Stimulated activated CD4-positive, alpha-beta T cell treated with anti-CD3 and anti-CD28 coated beads, Interleukin-4, amount 100 ng/mL, for 24 hours (primary cell): Measurements from ENCODE around the gene CPD.
"Not testable (repeated sequence)": the region's sequence is repeated elsewhere in the genome, so short reads cannot be mapped to it uniquely, and the experiment has no call there.

ENCODE experiments used
- DNase-seq: peaks from one replicate; pipeline ENCODE4 v3.0.0-alpha.2; 2020

Gene CPD

DNA sequence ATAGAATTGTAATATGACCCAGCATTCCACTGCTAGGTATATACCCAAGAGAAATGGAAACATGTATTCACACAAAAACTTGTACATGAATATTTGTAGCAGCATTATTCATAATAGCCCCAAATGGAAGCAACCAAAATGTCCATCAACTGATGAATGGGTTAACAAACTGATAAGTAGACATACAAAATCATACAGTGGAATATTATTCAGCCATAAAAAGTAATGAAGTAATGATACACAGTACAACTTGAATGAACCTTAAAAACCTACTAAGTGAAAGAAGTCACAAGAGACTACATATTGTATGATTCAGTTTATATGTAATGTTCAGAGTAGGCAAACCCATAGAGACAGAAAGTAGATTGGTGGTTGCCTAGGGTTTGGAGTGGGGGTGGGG lies 58.0 kb downstream of the CPD start:
- DNase-seq = no peak

DNA sequence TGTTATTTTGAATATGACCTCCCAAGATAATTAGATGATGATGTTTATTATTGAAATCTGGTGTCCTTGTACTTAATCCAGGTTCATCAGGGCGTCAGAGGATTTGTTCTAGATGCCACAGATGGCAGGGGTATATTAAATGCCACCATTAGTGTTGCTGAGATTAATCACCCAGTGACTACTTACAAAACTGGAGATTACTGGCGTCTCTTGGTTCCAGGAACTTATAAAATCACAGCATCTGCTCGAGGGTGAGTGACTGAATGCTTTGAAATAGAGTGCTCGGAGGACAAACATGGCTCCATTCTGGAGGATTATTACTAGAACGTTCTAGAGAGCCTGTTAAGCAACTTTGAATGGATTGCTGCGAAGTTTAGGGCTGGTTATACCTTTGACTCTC lies 65.0 kb downstream of the CPD start:
- DNase-seq = no peak

DNA sequence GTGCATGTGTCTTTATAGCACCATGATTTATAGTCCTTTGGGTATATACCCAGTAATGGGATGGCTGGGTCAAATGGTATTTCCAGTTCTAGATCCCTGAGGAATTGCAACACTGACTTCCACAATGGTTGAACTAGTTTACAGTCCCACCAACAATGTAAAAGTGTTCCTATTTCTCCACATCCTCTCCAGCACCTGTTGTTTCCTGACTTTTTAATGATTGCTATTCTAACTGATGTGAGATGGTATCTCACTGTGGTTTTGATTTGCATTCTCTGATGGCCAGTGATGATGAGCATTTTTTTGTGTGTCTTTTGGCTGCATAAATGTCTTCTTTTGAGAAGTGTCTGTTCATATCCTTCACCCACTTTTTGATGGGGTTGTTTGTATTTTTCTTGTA lies 67.9 kb downstream of the CPD start:
- not testable (repeated sequence) for DNase-seq

DNA sequence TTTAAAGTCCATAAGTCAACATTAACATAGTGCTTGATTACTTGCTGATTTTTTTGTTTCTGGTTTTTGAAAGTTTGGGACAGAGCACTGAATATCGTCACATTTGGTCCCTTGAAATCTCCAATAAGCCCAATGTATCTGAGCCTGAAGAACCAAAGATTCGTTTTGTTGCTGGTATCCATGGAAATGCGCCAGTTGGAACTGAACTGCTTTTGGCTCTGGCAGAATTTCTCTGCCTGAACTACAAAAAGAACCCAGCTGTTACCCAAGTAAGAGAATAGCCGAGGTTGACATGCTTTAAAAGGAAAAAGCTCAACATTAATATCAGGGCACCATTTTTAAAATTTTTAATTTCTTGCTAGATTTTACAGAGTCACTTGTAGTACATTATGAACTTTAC lies 70.8 kb downstream of the CPD start:
- DNase-seq = no peak

DNA sequence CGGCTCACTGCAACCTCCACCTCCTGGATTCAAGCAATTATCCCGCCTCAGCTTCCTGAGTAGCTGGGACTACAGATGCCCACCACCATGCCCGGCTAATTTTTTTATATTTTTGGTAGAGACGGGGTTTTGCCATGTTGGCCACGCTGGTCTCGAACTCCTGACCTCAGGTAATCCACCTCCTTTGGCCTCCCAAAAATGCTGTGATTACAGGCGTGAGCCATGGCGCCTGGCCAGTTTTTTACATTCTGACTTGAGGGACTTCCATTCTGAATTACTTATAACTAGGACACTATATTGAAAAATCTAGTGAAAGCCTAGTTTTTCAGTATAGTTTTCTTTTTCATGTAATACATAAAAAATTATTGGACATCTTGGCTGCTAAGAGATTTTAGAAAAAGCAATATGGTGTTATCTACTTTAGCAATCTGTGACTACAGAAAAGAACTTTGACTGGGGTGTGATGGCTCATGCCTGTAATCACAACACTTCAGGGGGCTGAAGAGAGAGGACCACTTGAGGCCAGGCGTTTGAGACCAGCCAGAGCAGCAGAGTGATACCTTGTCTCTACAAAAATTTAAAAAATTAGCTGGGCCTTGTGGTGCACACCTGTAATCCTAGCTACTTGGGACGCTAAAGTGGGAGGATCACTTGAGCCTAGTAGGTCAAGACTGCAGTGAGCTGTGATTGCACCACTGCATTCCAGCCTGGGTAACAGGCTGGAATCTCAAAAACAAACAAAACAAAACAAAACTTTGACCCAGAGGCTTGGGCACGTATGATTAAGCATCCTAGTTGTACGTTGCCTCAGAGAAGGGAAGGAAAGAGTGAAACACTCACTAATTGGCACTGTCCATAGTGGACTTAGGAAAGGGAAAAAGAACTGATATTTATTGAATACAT lies 71.6 kb downstream of the CPD start:
- DNase-seq = no peak

DNA sequence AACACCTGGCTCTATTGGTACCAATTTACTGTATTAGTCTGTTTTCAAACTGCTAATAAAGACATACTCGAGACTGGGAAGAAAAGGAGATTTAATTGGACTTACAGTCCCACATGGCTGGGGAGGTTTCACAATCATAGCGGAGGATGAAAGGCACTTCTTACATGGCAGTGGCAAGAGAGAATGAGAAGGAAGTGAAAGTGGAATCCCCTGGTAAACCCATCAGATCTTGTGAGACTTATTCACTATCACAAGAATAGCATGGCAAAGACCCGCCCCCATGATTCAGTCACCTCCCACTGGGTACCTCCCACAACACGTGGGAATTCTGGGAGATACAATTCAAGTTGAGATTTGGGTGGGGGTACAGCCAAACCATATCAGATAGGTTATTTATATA lies 75.9 kb downstream of the CPD start:
- no peak for DNase-seq

DNA sequence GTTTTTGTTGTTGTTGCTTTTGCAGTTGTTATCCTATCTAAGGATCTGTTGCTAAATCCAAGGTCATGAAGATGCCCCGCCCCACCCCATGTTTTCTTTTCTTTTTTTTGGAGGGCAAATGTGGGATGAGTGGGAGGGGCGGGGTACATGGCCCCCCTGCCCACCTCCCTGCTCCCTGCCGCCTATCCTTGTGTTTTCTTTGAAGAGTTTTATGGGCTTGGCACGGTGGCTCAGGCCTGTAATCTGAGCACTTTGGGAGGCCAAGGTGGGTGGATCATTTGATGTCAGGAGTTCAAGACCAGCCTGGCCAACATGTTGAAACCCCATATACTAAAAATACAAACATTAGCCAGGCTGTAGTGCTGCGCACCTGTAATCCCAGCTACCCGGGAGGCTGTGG lies 79.6 kb downstream of the CPD start:
- no peak for DNase-seq

DNA sequence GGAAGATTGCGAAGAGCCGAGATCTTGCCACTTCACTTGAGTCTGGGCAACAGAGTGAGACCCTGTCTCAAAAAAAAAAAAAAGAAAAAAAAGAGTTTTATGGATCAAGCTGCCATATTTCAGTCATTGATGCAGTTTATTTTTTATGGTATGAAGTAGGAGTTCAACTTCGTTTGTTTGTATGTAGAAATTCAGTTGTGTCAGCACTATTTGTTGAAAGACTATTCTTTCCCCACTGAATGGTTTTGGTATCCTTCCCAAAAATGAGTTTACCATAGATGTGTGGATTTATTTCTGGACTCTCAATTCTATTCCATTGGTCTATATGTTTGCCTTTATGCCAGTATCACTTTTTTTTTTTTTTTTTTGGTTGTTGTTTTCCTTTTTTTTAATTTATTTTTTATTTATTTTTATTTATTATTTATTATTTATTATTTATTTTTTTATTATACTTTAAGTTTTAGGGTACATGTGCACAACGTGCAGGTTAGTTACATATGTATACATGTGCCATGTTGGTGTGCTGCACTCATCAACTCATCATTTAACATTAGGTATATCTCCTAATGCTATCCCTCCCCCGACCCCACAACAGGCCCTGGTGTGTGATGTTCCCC lies 80.2 kb downstream of the CPD start:
- not testable (repeated sequence) for DNase-seq

DNA sequence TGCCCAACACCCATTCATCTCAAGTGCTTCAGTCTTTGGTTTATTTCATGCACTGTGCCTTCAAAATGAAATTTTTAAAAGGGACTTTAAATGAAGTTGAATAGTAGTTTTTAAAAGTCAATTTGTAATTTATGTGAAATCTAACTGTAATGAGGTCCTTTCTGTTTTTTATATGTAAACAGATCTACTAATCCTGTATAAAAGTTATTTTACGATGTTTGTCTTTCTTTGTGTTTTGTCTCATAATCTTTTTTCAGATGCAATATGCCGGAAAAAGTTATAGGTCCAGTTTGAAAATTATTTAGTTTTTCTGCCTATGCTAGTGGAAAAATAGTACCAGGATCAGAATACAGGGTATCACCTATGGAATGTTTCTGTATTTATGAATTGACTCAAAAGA lies 89.7 kb downstream of the CPD start:
- DNase-seq = no peak

DNA sequence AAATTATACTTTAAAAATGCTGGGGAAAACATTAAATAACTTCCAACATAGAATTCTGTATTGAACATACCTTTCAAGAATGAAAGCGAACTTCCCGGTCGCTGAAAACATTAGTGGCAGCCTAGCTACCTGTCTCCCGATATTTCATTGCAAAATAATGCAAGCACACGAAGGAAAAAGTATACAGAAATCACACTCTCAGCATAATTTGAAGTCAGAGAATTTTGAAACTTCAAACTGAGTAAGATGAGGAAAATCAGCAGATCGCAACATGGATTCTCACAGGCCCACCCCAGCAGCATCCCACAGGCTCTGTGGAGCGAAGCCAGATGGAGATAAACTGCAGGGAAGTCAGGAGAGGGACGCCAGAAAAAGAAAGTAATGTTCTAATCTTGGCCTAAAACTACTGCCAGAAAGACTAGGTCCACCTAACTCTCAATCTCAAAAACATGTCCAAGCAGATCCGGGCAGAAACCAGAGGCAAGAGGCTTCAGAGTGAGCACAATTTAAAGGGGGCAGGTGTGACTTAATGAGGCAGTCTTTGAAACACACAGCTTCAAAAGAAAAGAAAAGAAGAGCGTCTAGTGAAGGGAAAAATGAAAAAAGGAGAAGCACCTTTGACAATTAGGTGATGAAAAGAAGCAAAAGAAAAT lies 93.6 kb downstream of the CPD start:
- DNase-seq = no peak

DNA sequence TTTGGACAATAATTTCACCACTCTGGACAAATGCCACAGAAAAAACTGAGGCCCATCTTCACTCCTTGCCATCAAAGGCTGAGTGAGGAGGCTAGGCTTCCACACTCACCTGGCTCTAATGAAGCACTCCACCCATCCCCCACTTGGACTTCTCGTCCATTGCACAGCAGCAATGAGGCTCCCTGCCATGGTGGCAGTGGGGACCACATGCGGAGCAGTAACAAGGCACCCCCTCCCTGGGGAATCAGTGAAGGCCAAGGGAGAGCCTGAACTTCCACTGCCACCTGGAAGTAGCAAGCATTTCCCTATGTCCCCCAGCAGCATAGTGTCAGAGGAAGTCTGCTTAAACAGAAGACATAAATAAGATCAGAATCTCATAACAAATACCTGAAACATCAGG lies 96.5 kb downstream of the CPD start:
- no peak for DNase-seq

DNA sequence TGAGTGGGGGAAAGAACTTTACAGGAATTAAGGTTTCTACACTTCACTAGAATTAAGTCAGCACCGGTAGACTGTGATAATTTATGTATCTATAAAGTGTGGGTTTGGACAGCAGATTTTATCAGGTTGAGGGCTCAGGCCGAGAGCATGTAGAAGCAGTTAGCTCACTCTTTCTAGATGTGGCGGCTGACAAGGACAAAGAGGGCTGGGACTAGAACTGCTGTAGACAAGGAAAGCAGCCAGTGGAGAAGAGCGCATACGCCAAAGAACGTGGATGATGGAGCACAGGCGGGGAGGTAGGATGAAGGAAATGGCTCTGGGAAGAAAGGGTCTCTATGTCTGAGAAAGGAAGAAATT lies 98.0 kb downstream of the CPD start:
- DNase-seq = peak; percentile 25

DNA sequence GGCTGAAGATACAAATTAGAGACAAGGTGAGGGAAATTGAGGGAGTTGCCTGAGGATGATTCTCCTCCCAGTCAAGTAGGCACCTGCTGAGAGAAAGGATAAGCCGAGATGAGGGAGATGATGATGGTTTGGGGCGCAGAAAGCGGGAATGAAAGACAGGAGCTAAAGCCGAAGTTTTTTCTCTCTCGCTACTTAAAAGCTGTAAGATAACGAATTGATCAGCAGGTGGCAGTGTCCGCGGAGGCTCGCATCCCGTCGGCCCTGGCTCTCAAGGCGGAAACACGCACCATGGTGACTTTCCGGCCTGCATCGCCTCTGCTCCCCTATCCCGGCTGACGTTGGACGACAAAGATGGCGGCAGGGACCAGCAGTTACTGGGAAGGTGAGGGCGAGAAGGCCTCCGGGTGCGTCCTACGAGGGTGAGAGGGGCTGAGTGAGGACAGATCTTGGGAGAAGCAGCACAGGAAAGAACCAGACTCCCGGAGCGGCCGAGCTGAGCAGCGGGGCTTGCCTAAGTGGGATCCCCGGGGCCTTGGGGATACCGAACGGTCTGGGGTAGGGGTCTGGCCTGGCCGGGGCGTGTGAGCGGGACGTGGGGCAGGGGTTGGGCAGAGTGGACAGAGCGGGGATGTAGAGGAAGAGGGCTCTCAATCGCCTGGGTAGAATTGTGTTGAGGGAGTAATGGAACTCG lies 98.5 kb downstream of the CPD start, which contains the start of gene GOSR1:
Gene GOSR1, plus strand, starts transcription at position 326 of the 691 bp plus-strand sequence. Its CDS starts 26 bp downstream, at position 352.
- peak; percentile 95 for DNase-seq

DNA sequence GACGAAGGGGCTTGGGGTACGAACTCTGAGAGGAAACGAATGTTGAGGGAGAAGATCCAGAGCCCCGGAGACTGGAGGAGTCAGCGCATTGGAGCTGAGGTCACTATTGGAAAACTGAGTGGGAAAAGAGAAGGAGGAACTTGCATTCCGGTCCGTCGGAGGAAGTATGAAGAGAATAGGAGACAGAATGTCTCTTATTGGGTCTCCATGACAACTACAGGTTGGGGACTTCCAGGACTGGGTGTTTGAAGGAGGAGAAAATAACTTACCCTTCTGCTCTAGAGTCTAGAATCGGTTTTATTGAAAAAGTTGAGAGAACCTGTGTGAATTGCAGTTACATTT lies 99.0 kb downstream of the CPD start:
- peak; percentile 5 for DNase-seq

DNA sequence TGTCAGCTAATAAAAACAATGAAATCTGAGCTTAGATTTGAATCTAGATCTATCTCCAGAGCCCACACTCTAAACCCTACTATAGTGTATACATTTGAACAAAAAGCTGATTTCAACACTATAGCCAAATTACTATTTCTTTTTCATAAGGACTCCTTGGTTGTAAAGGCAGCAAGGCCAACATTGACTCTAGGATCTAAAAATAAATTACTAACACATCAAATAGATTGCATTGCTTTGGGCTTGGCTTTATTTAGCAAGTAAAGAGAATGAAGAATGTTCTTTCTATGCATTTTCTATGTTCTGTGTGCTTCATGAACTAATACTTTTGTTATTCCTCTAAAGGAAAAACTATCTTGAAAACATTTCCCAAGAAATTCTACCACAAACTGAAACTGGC lies 103.8 kb downstream of the CPD start:
- DNase-seq = no peak

DNA sequence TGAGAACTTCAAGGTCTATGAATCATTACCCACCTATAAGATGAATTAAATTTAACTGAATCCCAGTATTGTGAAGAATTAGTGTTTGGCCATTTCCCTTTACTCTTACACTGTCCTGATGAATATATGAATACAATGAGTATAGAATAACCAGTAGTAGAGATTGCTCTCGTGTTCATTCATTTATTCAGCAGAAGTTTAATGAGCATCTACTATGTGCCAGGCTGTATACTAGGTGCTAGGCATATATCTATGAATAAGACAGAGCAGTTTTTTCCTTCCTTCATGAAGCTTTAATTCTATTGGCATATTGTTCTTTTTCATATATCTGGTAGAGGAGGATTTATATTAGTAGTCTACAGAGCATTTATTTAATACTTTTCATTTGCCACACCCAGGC lies 104.4 kb downstream of the CPD start:
- DNase-seq = no peak

DNA sequence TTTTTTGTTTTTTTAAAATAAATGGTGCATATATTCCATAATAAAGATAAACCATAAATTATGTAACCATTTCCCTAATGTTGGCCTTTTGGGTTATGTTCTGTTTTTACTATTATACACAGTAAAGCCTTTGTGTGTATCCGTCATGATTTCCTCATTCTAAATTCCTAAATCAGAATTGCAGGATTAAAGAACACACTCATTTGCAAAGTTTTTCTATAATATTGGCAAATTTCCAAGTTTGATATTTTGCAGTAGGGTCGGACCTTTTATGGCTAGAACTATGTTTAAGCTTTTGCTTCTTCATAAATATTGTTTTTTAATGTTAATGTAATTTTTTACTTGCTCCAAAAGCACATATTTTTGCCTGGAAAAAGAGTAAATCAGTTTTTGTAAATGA lies 115.1 kb downstream of the CPD start:
- DNase-seq = no peak

DNA sequence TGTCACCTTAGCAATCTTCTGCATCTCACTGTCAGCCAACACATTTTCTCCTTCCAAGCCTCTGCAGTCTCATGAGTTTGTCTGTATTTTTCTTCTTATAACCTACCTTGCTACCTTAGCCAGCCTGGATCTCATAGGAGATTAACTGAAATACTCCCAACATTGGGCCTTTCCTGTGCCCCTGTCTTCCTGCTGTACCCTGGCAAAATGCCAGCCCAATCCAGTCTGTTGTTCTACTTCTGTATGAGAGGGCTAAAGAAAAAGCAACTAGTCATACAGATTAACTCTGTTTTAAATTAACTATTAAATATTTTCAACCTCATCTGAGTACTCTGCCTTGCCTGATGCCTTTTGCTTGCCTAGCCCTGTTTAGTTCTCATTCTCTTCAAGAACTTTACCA lies 116.9 kb downstream of the CPD start:
- DNase-seq = no peak

DNA sequence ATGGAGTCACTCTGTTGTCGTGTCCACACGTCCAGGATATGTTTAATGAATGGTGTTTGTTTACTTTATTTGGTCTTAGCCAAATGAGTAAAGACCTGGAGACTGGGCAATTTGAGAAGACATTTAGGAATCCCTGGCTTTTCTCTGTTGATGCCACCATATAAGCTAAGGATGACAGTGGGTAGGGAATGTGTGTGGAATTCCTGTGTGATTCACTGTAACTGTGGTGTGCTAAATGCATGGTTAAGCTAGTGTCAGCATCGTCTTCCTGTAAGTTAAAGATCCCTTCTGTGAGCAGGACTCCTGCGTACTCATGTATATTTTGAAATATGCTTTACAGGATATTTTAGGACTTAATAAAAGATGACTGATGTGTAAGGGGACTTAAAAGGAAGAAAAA lies 124.8 kb downstream of the CPD start:
- no peak for DNase-seq

DNA sequence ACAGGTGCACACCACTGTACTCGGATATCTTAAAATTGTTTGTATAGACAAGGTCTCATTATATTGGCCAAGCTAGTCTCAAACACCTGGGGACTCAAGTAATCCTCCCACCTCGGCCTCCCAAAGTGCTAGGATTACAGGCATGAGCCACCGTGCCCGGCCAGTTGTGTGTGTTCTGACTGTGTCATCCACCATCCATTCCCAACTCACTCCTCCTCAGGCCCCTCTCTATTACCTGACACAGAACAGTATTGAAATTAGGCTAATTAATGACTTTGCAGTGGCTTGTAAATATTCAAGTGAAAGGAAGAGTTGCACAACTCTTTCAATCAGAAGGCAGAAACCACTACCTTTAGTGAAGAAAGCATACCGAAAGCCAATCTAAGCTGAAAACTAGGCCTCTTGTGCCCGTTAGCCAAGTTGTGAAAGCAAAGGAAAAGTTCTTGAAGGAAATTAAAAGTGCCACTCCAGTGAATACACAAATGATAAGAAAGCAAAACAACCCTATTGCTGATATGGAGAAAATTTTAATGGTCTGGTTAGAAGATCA lies 127.2 kb downstream of the CPD start:
- DNase-seq = no peak

DNA sequence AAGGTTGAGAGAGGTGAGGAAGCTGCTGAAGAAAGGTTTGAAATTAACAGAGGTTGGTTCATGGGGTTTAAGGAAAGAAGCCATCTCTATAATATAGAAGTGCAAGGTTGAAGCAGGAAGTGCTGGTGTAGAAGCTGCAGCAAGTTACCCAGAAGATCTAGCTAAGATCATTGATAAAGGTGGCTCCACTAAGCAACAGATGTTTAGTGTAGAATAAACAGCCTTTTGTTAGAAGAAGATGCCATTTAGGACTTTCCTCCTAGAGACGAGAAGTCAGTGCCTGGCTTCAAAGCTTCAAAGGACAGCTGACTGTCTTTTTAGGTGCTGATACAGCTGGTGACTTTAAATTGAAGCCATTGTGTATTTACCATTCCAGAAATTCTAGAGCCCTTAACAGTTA lies 127.8 kb downstream of the CPD start:
- DNase-seq = no peak

DNA sequence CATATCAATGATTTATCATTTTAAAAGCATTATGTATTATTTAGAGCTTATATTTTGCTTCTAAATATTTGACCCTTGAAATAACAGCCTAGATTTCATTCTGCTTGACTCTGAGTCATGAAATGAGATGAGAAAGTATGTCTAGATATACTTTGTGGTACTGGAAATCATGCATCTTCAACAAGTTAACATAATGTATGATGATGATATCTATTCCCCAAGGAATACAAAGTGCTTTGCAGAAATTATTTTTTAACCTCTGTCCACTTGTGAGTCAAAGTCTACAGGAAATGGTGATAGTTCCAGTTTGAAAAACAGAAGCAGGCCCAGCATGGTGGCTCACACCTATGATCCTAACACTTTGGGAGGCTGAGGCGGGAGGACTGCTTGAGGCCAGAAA lies 134.6 kb downstream of the CPD start:
- DNase-seq = no peak

DNA sequence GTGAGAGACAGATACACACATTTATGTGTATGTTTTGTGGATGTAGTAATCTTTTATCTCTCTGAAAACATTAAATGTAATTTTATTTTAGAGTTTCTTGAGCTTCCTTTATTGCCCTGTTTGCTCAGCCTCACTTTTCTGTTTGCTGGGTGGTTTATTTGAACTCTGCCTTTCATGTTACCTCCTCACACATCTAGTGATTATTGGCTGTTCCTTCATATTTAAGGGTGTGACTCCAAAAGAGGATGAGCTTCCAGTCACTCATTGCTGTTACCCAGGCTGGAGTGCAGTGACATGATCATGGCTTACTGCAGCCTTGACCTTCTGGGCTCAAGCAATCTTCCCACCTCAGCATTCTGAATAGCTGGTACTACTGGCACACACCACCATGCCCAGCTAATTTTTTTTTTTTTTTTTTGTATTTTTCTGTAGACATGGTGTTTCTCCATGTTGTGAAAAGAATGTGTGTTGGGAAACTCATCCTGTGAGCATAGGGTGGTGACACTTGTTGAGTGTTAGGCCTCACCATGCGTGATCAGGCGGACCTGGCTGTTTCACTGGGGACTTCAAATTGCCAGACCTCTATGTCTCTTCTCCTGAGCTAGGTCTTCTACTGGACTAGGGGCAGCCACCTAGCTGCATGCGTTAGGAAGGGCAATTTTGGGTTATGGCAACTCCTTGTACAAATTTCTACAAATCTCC lies 136.3 kb downstream of the CPD start:
- DNase-seq = no peak
